IPS-18a (cell line): ENCODE results near the gene CCDC13.

Source experiments
- H3K27ac ChIP-seq: one replicate; pipeline ENCODE4 v1.5.1; 2013; ENCODE audit warnings: low read length
- H3K27me3 ChIP-seq: one replicate; pipeline ENCODE4 v1.6.1; 2013; ENCODE audit warnings: mild to moderate bottlenecking, low read length; ENCODE audit not compliant: control insufficient read depth, insufficient read depth
- H3K36me3 ChIP-seq: one replicate; pipeline ENCODE4 v1.6.1; 2013; ENCODE audit warnings: low read depth, low read length; ENCODE audit not compliant: control insufficient read depth
- H3K4me1 ChIP-seq: one replicate; pipeline ENCODE4 v1.6.1; 2013; ENCODE audit warnings: low read depth, low read length; ENCODE audit not compliant: control insufficient read depth
- H3K4me3 ChIP-seq: one replicate; pipeline ENCODE4 v1.5.1; 2013; ENCODE audit warnings: low read length
- H3K9ac ChIP-seq: one replicate; pipeline ENCODE4 v1.6.1; 2013; ENCODE audit warnings: mild to moderate bottlenecking, low read length, moderate library complexity
- H3K9me3 ChIP-seq: one replicate; pipeline ENCODE4 v1.6.1; 2013; ENCODE audit warnings: low read depth, low read length; ENCODE audit not compliant: control insufficient read depth

The CCDC13 gene

GRCh38 chr3:42790714-42791229, 17.7 kb upstream of the CCDC13 start:
- no peaks in the 10 kb centered on the region for H3K27me3 ChIP-seq
- peaks cover 41% of the 10 kb centered on the region for H3K36me3 ChIP-seq
- peaks cover under 1% of the 10 kb centered on the region for H3K4me1 ChIP-seq
- no peaks in the 10 kb centered on the region for H3K9me3 ChIP-seq
- H3K27ac ChIP-seq: no peak overlapping the region
- H3K4me3 ChIP-seq: no peak overlapping the region
- no peak overlapping the region for H3K9ac ChIP-seq

- Histone ChIP-seq H3K27ac (no peak overlapping the region), H3K9ac (no peak overlapping the region), H3K9me3 (no peaks in the 10 kb centered on the region), H3K27me3 (no peaks in the 10 kb centered on the region), H3K4me3 (no peak overlapping the region), H3K36me3 (peaks cover 43% of the 10 kb centered on the region), H3K4me1 (no peaks in the 10 kb centered on the region)
Measured at GRCh38 chr3:42786631-42787030, 13.6 kb upstream of the CCDC13 start.

- Histone ChIP-seq H3K9me3 (no peaks in the 10 kb centered on the region), H3K9ac (no peak overlapping the region), H3K4me1 (no peaks in the 10 kb centered on the region), H3K27me3 (no peaks in the 10 kb centered on the region), H3K36me3 (peaks cover 39% of the 10 kb centered on the region), H3K4me3 (no peak overlapping the region), H3K27ac (no peak overlapping the region)
Measured at GRCh38 chr3:42786212-42786611, 13.2 kb upstream of the CCDC13 start.

- Histone ChIP-seq H3K4me3 (no peak overlapping the region), H3K4me1 (no peaks in the 10 kb centered on the region), H3K9ac (no peak overlapping the region), H3K27ac (no peak overlapping the region), H3K27me3 (no peaks in the 10 kb centered on the region), H3K9me3 (no peaks in the 10 kb centered on the region), H3K36me3 (peaks cover 17% of the 10 kb centered on the region)
Measured at GRCh38 chr3:42780892-42781700, 8.0 kb upstream of the CCDC13 start.

GRCh38 chr3:42780398-42780797, 7.3 kb upstream of the CCDC13 start:
- H3K4me1 ChIP-seq: no peaks in the 10 kb centered on the region
- peaks cover 10% of the 10 kb centered on the region for H3K36me3 ChIP-seq
- H3K9ac ChIP-seq: no peak overlapping the region
- no peaks in the 10 kb centered on the region for H3K27me3 ChIP-seq
- H3K27ac ChIP-seq: no peak overlapping the region
- no peak overlapping the region for H3K4me3 ChIP-seq
- no peaks in the 10 kb centered on the region for H3K9me3 ChIP-seq

GRCh38 chr3:42778644-42779043, 5.6 kb upstream of the CCDC13 start:
- H3K27ac ChIP-seq: no peak overlapping the region

GRCh38 chr3:42773409-42773751, 327 bp upstream of the CCDC13 start:
- H3K36me3 ChIP-seq: no peaks in the 10 kb centered on the region
- no peaks in the 10 kb centered on the region for H3K9me3 ChIP-seq
- peaks cover 13% of the 10 kb centered on the region for H3K27me3 ChIP-seq
- H3K27ac ChIP-seq: peak overlapping the region; percentile 30
- peak overlapping the region; percentile 82 for H3K4me3 ChIP-seq
- no peaks in the 10 kb centered on the region for H3K4me1 ChIP-seq
- H3K9ac ChIP-seq: peak overlapping the region; percentile 60

More at GRCh38 chr3:42778644-42779043, 5.6 kb upstream of the CCDC13 start:
- H3K4me3 ChIP-seq: no peak overlapping the region
- H3K9ac ChIP-seq: no peak overlapping the region
- no peaks in the 10 kb centered on the region for H3K9me3 ChIP-seq
- no peaks in the 10 kb centered on the region for H3K4me1 ChIP-seq
- H3K36me3 ChIP-seq: peaks cover 6% of the 10 kb centered on the region
- no peaks in the 10 kb centered on the region for H3K27me3 ChIP-seq

GRCh38 chr3:42771271-42771670, 1.8 kb downstream of the CCDC13 start:
- Histone ChIP-seq H3K4me1 (no peaks in the 10 kb centered on the region), H3K9ac (no peak overlapping the region), H3K36me3 (no peaks in the 10 kb centered on the region), H3K27me3 (peaks cover 13% of the 10 kb centered on the region), H3K4me3 (no peak overlapping the region), H3K9me3 (no peaks in the 10 kb centered on the region), H3K27ac (no peak overlapping the region)

- H3K4me3 ChIP-seq: no peak overlapping the region
- H3K36me3 ChIP-seq: no peaks in the 10 kb centered on the region
- H3K4me1 ChIP-seq: no peaks in the 10 kb centered on the region
- no peak overlapping the region for H3K9ac ChIP-seq
- H3K27me3 ChIP-seq: peaks cover 13% of the 10 kb centered on the region
- H3K27ac ChIP-seq: no peak overlapping the region
- H3K9me3 ChIP-seq: no peaks in the 10 kb centered on the region
Measured at GRCh38 chr3:42769477-42770131, 3.4 kb downstream of the CCDC13 start.

GRCh38 chr3:42764561-42765295, 8.3 kb downstream of the CCDC13 start:
- Histone ChIP-seq H3K4me1 (peaks cover 4% of the 10 kb centered on the region), H3K9ac (no peak overlapping the region), H3K27ac (no peak overlapping the region), H3K9me3 (no peaks in the 10 kb centered on the region), H3K36me3 (no peaks in the 10 kb centered on the region), H3K27me3 (no peaks in the 10 kb centered on the region), H3K4me3 (no peak overlapping the region)

GRCh38 chr3:42764115-42764514, 8.9 kb downstream of the CCDC13 start:
- Histone ChIP-seq H3K4me3 (no peak overlapping the region), H3K4me1 (peaks cover 4% of the 10 kb centered on the region), H3K36me3 (no peaks in the 10 kb centered on the region), H3K9ac (no peak overlapping the region), H3K27ac (no peak overlapping the region), H3K9me3 (no peaks in the 10 kb centered on the region), H3K27me3 (no peaks in the 10 kb centered on the region)
